Ishikawa (cell line): ENCODE measurements around the gene PLAC8.

Experiments used
- CEBPB ChIP-seq: IDR thresholded peaks from 2 replicates; pipeline ENCODE4 v1.6.1; 2012
- EP300 ChIP-seq: IDR thresholded peaks from 2 replicates; pipeline ENCODE4 v1.6.1; 2012; ENCODE audit warnings: borderline replicate concordance
- RAD21 ChIP-seq: IDR thresholded peaks from 2 replicates; pipeline ENCODE4 v1.6.1; 2012; ENCODE audit warnings: low read depth
- TAF1 ChIP-seq: IDR thresholded peaks from 2 replicates; pipeline ENCODE4 v1.6.1; 2012; ENCODE audit warnings: low read depth, mild to moderate bottlenecking
- TCF12 ChIP-seq: IDR thresholded peaks from 2 replicates; pipeline ENCODE4 v1.6.1; 2012; ENCODE audit warnings: low read depth
- YY1 ChIP-seq: IDR thresholded peaks from 2 replicates; pipeline ENCODE4 v1.6.1; 2012; ENCODE audit warnings: low read depth
- ZBTB7A ChIP-seq: IDR thresholded peaks from 2 replicates; pipeline ENCODE4 v1.6.1; 2012; ENCODE audit warnings: low read depth
- TF ChIP-seq, protein P1 (sequence below): IDR thresholded peaks from 2 replicates; pipeline ENCODE4 v1.6.1; 2012; ENCODE audit warnings: low read depth, mild to moderate bottlenecking
- TF ChIP-seq, protein P2 (sequence below): IDR thresholded peaks from 2 replicates; pipeline ENCODE4 v1.6.1; 2012

DNA sequence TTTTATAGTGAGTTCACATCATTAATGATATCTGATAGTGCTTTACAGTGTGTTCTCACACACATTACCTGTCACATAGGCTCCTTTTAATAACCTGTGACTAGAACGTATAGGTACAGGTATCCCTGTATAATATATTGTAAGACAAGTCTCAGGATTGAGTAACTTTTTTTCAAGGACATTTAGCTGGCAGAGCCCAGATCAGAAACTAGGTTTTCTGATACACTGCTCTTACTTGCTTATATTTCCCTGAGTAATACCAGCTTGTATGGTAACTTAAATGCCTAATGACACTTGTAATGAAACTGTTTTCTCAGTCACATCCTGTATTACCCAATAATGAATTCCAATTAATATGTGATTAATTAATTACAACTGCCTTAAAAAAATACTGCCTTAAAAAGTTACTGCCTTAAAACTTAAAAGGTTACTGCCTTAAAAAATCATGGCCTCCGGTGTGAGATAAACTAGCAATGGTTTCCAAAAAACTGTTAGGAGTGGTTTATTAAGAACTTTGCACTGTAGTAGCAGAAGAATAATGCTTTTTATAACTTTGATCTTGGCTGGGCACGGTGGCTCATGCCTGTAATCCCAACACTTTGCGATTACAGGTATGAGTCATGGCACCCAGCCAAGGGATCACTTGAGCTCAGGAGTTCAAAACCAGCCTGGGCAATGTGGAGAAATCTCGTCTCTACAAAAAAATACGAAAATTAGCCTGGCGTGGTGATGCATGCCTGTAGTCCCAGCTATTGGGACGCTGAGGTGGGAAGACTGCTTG, 67.6 kb downstream of the PLAC8 start:
- TF ChIP-seq CEBPB (no peak), EP300 (no peak), RAD21 (no peak), TAF1 (no peak), YY1 (no peak), ZBTB7A (no peak), TCF12 (no peak)
- TF ChIP-seq, protein P1, sequence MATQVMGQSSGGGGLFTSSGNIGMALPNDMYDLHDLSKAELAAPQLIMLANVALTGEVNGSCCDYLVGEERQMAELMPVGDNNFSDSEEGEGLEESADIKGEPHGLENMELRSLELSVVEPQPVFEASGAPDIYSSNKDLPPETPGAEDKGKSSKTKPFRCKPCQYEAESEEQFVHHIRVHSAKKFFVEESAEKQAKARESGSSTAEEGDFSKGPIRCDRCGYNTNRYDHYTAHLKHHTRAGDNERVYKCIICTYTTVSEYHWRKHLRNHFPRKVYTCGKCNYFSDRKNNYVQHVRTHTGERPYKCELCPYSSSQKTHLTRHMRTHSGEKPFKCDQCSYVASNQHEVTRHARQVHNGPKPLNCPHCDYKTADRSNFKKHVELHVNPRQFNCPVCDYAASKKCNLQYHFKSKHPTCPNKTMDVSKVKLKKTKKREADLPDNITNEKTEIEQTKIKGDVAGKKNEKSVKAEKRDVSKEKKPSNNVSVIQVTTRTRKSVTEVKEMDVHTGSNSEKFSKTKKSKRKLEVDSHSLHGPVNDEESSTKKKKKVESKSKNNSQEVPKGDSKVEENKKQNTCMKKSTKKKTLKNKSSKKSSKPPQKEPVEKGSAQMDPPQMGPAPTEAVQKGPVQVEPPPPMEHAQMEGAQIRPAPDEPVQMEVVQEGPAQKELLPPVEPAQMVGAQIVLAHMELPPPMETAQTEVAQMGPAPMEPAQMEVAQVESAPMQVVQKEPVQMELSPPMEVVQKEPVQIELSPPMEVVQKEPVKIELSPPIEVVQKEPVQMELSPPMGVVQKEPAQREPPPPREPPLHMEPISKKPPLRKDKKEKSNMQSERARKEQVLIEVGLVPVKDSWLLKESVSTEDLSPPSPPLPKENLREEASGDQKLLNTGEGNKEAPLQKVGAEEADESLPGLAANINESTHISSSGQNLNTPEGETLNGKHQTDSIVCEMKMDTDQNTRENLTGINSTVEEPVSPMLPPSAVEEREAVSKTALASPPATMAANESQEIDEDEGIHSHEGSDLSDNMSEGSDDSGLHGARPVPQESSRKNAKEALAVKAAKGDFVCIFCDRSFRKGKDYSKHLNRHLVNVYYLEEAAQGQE = no peak
- TF ChIP-seq, protein P2, sequence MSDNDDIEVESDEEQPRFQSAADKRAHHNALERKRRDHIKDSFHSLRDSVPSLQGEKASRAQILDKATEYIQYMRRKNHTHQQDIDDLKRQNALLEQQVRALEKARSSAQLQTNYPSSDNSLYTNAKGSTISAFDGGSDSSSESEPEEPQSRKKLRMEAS = no peak
